Measurements from ENCODE around the gene DYSF.

The DYSF gene

DNA sequence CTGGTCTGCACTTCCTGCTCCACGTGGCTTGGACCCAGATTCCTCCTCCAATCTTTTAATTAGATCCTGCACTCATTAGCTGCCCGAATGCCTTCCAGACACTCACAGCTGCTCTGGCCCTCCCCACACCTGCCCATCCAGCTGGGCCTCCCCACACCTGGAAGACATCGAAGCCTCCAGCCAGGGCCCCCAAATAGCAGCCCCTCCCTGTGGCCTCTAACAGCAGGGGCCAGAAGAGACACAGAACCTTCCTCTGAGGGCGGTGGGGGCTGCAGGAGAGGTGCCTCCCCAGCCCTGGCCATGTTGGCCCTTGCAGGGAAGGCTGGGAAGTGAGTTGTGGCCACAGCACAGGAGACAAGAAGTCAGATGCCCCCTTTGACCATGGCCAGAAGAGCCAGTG lies 252.8 kb downstream of the DYSF start:
- ChIA-PET POLR2A (no interaction called here), CTCF (no interaction called here)
- TF ChIP-seq SP1 (IDR thresholded peaks at IDR 0.05) = no peak
- TF ChIP-seq CTBP1 (IDR thresholded peaks at IDR 0.05; ENCODE audit: borderline replicate concordance) = no peak
- no peak for TF ChIP-seq FOXK2 (IDR thresholded peaks at IDR 0.05)
- no peak for TF ChIP-seq NFRKB (IDR thresholded peaks at IDR 0.05)
- TF ChIP-seq ELF4 (IDR thresholded peaks at IDR 0.05) = no peak
- DNase-seq (ENCODE audit: extremely low spot score) = no peak

- POLR2A ChIA-PET = no interaction called here
- no peak for TF ChIP-seq FOXA1 (IDR thresholded peaks at IDR 0.05)
- TF ChIP-seq HDGF (IDR thresholded peaks at IDR 0.05; ENCODE audit: borderline replicate concordance) = no peak
- TF ChIP-seq BHLHE40 (IDR thresholded peaks at IDR 0.05; ENCODE audit: borderline replicate concordance) = no peak
- no peak for TF ChIP-seq ARNT (IDR thresholded peaks at IDR 0.05)
- TF ChIP-seq ELF4 (IDR thresholded peaks at IDR 0.05) = no peak
- TF ChIP-seq ZNF384 (IDR thresholded peaks at IDR 0.05) = no peak
- no peak for TF ChIP-seq SUZ12 (IDR thresholded peaks at IDR 0.05)
- no peak for TF ChIP-seq TARDBP (IDR thresholded peaks at IDR 0.05)
- no peak for TF ChIP-seq FOXK2 (IDR thresholded peaks at IDR 0.05)
- TF ChIP-seq NFRKB (IDR thresholded peaks at IDR 0.05) = no peak
- no peak for TF ChIP-seq SP1 (IDR thresholded peaks at IDR 0.05)
- TF ChIP-seq L3MBTL2 (conservative IDR thresholded peaks at IDR 0.05) = no peak
- no peak for TF ChIP-seq LEF1 (IDR thresholded peaks at IDR 0.05; ENCODE audit: borderline replicate concordance)
- no peak for TF ChIP-seq CTBP1 (IDR thresholded peaks at IDR 0.05; ENCODE audit: borderline replicate concordance)
- TF ChIP-seq FOXM1 (IDR thresholded peaks at IDR 0.05; ENCODE audit: borderline replicate concordance) = no peak
- TF ChIP-seq PKNOX1 (IDR thresholded peaks at IDR 0.05) = no peak
- no peak for DNase-seq (ENCODE audit: extremely low spot score)
- CTCF ChIA-PET = no interaction called here
Measured at GRCh38 chr2:71706836-71707235, 253.5 kb downstream of the DYSF start.

- no peak for DNase-seq (ENCODE audit: extremely low spot score)
- POLR2A ChIA-PET = no interaction called here
Measured at GRCh38 chr2:71710367-71711132, 257.2 kb downstream of the DYSF start.

GRCh38 chr2:71711133-71711855 lies 257.9 kb downstream of the DYSF start:
- TF ChIP-seq L3MBTL2 (conservative IDR thresholded peaks at IDR 0.05) (no peak), TARDBP (IDR thresholded peaks at IDR 0.05) (no peak), LEF1 (IDR thresholded peaks at IDR 0.05; ENCODE audit: borderline replicate concordance) (no peak), FOXM1 (IDR thresholded peaks at IDR 0.05; ENCODE audit: borderline replicate concordance) (no peak), HDGF (IDR thresholded peaks at IDR 0.05; ENCODE audit: borderline replicate concordance) (no peak), NFRKB (IDR thresholded peaks at IDR 0.05) (no peak), CTBP1 (IDR thresholded peaks at IDR 0.05; ENCODE audit: borderline replicate concordance) (no peak), PKNOX1 (IDR thresholded peaks at IDR 0.05) (no peak), ELF4 (IDR thresholded peaks at IDR 0.05) (no peak), FOXK2 (IDR thresholded peaks at IDR 0.05) (no peak), SP1 (IDR thresholded peaks at IDR 0.05) (no peak), BHLHE40 (IDR thresholded peaks at IDR 0.05; ENCODE audit: borderline replicate concordance) (no peak), ARNT (IDR thresholded peaks at IDR 0.05) (no peak), SUZ12 (IDR thresholded peaks at IDR 0.05) (no peak), ZNF384 (IDR thresholded peaks at IDR 0.05) (no peak), FOXA1 (IDR thresholded peaks at IDR 0.05) (no peak)
- POLR2A ChIA-PET = no interaction called here
- CTCF ChIA-PET = no interaction called here
- DNase-seq (ENCODE audit: extremely low spot score) = no peak

More at GRCh38 chr2:71710367-71711132, 257.2 kb downstream of the DYSF start:
- CTCF ChIA-PET = interaction anchor here (0.6 kb wide), 1 partner anchor 945 kb away, joined by 3 read pairs; no protein-coding TSS in a partner anchor
- no peak for TF ChIP-seq FOXM1 (IDR thresholded peaks at IDR 0.05; ENCODE audit: borderline replicate concordance)
- TF ChIP-seq LEF1 (IDR thresholded peaks at IDR 0.05; ENCODE audit: borderline replicate concordance) = no peak
- TF ChIP-seq FOXK2 (IDR thresholded peaks at IDR 0.05) = no peak
- TF ChIP-seq FOXA1 (IDR thresholded peaks at IDR 0.05) = no peak
- no peak for TF ChIP-seq ZNF384 (IDR thresholded peaks at IDR 0.05)
- TF ChIP-seq TARDBP (IDR thresholded peaks at IDR 0.05) = no peak
- TF ChIP-seq ELF4 (IDR thresholded peaks at IDR 0.05) = no peak
- TF ChIP-seq HDGF (IDR thresholded peaks at IDR 0.05; ENCODE audit: borderline replicate concordance) = no peak
- no peak for TF ChIP-seq PKNOX1 (IDR thresholded peaks at IDR 0.05)

DNA sequence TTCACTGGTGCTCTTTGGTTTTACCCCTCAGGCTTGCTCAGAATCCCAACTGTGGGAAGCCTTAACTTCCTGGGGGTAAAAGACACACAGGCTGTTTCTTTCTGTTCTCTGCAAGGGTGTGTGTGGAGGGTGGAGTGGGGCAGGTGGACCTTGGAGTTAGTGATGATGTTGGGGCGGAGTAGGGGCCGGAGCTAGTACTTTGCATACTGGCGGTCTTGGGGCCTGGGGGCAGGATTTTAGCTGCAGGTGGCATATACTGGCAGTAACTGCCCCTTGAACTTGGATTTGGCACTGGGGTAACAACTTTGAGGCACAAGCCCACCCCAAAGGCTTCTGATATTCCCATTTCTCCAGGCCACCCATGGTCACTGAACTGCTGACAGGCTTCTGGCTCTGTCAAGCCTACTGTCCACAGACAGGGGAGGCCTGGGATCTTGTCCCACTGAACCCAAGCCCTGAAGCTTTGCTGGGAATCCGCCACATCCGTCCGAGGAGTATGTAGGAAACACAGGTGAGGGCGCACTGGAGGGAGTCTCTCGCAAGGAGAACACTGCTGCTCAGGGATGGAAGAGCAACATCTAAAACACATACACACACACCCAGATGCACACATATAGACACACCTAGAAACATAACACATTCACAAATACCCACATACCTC lies 258.9 kb downstream of the DYSF start:
- DNase-seq (ENCODE audit: extremely low spot score) = no peak
- POLR2A ChIA-PET = no interaction called here
- CTCF ChIA-PET = no interaction called here
- TF ChIP-seq FOXA1 (IDR thresholded peaks at IDR 0.05) (no peak), SP1 (IDR thresholded peaks at IDR 0.05) (no peak), ARNT (IDR thresholded peaks at IDR 0.05) (no peak), LEF1 (IDR thresholded peaks at IDR 0.05; ENCODE audit: borderline replicate concordance) (no peak), NFRKB (IDR thresholded peaks at IDR 0.05) (no peak)
